GM08714 (cell line): Measurements from ENCODE around the gene LARP4.
"Not testable (repeated sequence)": the region's sequence is repeated elsewhere in the genome, so short reads cannot be mapped to it uniquely, and the experiment has no call there.

ENCODE experiments used
- H3K4me3 ChIP-seq: fragments of 200-500 bp; sonication (Bioruptor generic); 2 replicates; pipeline ENCODE4 v1.5.1; 2014; ENCODE audit warnings: mild to moderate bottlenecking, low read length, inconsistent platforms
- ZNF274 ChIP-seq: IDR thresholded peaks from 2 replicates; pipeline ENCODE4 v1.6.1; 2012; ENCODE audit warnings: mild to moderate bottlenecking, low read depth, low read length

Gene LARP4

DNA sequence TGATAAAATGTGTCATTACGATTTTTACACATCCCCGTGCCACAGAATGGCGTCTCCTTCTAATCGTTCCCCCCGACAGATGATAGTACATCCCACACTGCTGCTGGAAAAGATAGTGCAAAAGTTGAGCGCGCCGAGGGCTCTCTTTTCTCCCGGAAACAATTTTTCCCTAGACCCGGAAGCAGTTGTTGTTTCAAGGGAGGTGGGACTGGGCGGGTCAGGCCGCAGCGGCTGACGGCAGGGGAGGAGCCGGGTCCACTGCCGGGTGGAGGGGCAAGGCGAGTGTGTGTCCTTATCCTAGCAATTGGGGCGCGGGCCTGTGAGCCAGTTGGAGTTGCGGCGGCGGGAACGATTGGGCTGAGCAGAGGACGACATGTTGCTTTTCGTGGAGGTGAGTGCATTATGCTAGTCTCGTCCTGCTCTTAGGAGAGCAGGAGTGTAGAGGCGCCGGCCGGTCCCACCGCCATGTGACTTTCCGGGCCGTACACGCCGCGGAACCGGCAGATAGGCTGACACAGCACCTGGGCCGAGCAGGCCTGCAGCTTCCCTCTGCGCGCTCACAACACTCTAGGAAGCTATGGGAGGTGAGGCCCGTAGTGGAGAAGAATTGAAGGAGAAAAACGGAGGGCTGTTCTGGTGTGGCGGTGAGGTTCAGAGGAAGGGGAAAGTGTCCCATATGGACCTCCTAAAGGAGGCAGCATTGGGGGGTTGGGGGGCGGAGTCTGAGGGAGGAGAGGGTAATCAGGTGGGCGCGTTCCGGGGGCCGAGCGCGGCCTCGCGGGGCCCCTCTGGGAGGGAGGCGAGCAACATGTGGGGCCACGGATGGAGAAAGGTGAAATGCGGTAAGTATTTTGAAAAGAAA, at the start of gene LARP4:
TSS of gene LARP4 (plus strand) at position 248 of the 862 bp plus-strand sequence. CDS start at position 374, 126 bp downstream.
- TF ChIP-seq ZNF274, result no peak
- H3K4me3 ChIP-seq, result peak within 1 kb of the TSS; percentile 71

DNA sequence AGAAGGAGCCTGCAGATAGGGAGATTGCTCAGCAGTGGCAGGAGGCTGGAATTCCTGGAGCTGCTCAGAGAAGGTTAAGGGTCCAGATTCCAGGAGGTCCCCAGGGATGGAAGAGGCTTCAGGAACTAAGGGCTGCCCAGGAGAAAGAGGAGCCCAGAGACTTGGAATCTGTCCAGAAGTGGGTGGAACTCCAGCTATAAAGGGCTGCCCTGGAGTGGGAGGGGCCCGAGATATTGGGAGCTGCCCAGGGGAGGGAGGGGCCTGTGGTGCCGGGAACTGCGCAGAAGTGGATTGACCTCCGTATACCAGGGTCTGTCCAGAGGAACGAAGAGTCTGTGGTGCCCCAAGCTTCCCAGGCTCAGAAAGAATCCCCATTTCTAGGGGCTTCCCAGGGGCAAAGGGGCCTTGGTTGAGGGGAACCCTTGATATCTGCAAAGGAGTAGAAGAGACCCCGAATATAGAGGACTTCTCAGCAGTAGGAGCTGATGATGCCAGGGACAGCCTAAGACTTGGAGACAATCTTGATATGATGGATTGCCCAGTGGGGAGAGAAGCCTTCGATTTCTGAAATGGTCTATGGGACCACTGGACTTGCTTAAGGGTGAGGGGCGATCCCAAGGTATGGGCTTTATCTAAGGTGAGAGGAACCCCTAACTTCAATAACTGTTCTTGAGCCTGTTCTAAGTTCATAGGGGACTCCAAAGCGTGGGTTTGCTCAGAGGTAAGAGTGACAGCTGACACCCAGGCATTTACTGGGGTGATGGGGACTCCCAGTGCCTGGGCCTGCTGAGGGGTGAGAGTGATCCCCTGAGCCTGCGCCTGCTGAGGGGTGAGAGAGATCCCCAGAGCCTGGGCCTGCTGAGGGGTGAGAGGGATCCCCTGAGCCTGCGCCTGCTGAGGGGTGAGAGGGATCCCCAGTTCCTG, 49.3 kb upstream of the LARP4 start:
- no peak for TF ChIP-seq ZNF274
- H3K4me3 ChIP-seq, result no peak overlapping the region

DNA sequence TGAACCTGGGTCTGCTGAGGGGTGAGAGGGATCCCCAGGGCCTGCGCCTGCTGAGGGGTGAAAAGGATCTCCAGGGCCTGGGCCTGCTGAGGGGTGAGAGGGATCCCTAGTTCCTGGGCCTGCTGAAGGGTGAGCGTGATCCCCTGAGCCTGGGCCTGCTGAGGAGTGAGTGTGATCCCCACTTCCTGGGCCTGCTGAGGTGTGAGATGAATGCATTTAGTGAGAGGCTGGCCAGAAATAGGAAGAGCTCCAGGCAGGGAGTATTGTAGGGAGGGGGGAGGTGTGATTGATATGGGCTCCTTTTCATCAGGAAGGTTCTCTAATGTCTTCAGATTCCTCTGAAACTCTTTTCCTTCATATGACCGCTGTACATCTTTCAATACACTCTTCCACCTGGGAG, 47.3 kb upstream of the LARP4 start:
- no peak for TF ChIP-seq ZNF274
- H3K4me3 ChIP-seq, result no peak overlapping the region

DNA sequence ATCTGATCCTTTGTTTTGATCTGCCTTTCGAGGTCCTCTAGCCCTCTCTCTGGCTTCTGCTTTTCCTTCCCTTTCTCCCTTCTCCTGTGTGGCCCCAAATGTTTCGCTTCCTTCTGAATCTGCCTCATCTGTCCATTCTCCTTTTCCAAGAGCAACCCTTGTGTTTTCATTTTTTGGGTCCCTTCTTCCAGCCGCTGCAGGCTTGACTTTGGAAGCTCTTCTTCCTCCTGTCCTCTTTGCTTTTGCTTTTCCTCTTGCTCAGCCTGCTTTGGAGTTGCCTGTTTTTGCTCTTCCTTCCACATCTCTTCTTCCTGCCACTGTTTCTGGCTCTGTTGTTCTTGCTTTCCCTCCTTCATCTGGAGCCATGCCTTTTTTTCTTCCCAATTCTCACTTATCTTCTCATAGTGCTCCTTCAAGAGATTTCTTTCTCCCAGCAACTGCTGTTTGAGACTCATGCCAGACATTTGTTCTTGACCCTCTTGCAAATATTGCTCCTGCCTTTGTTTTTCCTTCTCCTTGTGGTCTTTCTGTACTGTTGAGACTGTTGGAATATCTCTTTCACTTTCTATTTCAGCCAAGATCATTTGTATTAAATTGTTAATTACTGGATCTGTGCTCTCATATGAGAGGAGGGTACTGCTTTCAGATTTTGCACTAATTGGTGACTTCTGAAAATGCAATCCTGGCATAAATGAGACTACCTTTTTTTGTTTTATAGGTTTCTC, 46.7 kb upstream of the LARP4 start:
- TF ChIP-seq ZNF274, result no peak
- H3K4me3 ChIP-seq, result no peak overlapping the region

DNA sequence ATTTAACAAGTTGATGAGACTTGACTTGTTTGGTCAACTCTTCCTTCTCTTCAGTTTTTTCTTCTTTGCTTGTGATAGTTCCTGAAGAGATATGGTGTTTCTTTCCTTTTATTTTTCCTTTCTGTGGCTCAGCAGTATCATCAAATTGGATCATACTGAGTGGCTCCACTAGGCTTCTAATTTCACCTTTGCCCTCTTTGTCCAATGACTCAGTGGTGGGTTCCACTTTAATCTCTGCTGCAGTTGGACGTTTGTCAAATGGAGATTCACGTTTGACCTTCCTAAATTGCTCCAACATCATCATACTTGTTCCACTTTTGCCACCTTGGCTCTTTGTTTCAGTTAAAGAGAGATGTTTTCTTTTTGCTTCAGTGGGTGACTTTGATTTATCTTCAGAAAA, 45.8 kb upstream of the LARP4 start:
- TF ChIP-seq ZNF274, result no peak
- no peak overlapping the region for H3K4me3 ChIP-seq

DNA sequence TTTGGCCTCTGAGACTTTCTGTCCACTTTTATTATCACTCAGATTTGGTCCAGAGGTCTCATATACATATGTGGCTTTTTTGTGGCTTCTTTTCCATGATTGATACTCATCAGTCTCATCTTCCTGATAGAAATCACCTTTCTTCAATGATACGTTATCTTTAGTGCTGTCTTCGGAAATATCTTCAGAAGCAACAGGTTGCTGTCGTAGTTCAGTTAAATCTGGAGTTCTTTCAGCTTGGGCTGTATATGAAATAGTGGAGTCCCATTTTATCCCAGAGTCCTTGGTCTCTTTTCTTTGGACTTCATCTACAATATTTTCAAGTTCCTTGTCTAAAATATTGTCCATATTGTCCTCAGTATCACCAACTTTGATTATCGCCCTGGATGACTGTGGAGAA, 45.3 kb upstream of the LARP4 start:
- H3K4me3 ChIP-seq, result no peak overlapping the region
- no peak for TF ChIP-seq ZNF274

DNA sequence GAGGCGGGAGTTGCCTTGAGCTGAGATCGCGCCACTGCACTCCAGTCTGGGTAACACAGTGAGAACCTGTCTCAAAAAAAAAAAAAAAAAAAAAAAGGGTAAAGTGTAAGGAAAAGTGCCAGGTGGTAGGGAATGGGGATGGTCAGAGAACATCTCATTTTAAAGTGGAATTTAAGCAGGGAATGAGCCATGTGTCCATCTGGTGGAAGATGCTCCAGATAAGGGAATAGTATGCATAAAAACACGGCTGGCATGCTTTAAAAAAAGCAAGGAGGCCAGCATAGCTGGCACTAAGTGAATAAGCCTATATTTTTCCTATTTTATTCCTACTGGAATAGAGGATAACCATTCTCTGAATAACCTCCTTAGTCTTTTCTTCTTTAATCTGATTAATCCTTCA, 38.0 kb upstream of the LARP4 start:
- no peak for TF ChIP-seq ZNF274
- H3K4me3 ChIP-seq, result no peak overlapping the region

DNA sequence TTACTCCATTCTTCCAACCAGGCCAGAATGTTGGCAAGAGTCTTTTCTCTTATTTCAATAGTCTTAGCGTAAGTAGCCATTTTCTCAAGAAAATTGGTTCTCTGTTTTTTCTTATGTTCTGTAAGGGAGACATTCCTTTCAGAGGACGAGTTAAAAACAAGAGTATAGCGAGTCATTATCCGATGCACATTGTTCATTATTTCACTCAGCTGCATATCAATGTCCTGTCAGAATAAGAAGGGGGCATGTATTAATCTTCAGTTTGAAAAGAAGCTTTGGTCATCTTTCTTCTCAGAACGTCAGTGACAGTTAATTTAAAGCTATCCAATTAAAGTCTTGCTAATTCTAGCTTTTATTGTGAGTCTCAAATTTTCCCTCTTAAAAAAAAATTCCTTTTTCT, 37.5 kb upstream of the LARP4 start:
- H3K4me3 ChIP-seq, result no peak overlapping the region
- no peak for TF ChIP-seq ZNF274

DNA sequence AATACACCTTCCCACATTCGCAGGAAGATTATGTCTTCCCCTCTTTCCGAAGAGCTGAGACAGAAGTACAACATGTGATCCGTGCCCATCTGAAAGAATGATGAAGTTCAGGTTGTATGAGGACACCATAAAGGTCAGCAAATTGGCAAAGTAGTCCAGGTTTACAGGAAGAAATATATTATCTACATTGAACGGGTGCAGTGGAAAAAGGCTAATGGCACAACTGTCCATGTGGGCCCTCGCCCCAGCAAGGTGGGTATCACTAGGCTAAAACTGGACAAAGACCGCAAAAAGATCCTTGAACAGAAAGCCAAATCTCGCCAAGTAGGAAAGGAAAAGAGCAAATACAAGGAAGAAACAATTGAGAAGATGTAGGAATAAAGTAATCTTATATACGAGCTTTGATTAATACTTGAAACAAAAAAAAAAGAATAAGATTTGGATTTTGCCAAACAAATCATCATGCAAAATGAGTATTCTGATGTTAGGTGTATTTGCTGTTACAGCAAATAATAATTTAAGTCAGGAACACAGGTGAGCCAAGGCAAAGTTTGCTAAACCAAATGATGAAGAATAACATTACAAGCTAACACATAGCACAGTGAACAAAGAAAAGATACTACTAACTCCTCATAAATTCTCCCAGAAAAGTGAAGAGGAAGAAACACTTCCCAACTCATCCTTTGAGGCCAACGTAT, 34.8 kb upstream of the LARP4 start:
- no peak for TF ChIP-seq ZNF274

DNA sequence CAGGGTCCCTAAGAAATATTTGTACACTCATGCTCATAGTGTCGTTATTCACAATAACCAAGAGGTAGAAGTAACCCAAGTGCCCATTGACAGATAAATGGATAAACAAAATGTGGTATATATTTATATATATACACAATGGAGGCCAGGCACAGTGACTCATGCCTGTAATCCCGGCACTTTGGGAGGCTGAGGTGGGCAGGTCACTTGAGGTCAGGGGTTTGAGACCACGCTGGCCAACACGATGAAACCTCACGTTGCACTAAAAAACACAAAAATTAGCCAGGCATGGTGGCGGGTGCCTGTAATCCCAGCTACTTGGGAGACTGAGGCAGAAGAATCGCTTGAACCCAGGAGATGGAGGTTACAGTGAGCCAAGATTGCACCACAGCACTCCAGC, 30.0 kb upstream of the LARP4 start:
- H3K4me3 ChIP-seq, result not testable (repeated sequence)

More for the DNA sequence above, 34.8 kb upstream of the LARP4 start:
- H3K4me3 ChIP-seq, result no peak overlapping the region

DNA sequence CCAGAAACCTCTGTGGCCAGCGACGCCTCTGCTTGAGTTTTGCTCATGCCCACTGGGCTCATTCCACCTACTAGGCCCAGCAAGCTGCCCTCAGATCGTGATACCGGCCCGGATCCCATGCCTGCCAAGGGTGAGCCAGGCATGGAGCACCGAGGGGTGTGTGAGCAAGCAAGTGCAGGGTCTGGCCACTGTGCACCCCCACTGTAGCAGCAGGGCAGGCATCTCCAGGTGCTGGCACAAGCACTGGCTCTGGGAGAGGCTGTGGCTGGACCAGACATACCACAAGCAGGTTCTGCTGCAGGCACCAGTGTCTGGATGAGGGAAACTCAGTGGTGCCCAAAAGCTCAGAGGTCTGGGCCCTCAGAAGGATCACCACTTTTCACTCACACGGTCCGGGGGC, 24.9 kb upstream of the LARP4 start:
- TF ChIP-seq ZNF274, result no peak
- no peak overlapping the region for H3K4me3 ChIP-seq

DNA sequence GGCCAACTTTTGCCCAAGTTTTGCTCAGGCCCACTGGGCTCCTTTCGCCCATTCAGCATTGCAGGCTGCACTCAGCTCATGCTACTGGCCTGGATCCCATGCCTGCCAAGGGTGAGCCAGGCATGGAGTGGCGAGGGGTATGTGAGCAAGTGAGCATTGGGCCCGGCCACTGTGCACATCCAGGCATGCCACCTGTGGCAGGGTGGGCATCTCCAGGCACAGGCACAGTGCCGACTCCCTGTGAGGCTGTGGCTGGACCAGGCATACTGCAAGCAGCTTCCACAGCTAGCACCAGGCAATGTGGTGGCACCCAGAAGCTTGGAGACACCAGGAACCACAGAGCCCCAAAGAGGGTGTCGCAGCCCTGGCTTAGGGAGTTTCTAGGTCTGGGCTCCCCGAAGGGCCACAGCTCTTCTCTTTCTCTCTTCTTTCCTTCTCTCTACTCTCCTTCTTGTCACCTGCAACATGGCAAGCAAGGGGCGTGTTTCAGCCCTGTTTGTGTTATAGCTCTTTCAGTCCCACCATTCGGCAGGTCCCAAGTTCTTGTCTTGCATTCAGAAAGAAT, 19.8 kb upstream of the LARP4 start:
- TF ChIP-seq ZNF274, result no peak
- no peak overlapping the region for H3K4me3 ChIP-seq

DNA sequence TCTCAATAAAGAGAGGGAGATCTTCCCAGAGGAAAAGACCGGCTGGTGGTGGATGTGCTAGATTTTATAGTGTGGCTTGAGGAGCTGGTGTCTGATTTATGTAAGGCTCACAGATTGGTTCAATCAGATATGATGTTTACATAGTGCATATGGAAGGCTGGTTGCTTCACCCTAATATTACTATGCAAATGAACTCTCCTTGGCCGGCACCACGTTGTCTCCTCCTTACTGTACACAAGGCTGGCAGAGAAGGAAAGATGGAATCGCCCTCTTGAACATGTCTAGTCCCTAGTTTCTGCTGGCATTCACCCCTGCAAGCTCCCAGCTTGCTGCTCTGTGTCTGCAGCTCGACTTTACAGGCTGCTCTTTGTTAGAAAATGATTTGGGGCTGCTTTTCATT, 13.2 kb upstream of the LARP4 start:
- no peak overlapping the region for H3K4me3 ChIP-seq
- TF ChIP-seq ZNF274, result no peak
